ENCODE measurements around the gene NAGA.

GRCh38 chr22:42068291-42068690, 2.3 kb downstream of the NAGA start:
- TF ChIP-seq, protein P1, sequence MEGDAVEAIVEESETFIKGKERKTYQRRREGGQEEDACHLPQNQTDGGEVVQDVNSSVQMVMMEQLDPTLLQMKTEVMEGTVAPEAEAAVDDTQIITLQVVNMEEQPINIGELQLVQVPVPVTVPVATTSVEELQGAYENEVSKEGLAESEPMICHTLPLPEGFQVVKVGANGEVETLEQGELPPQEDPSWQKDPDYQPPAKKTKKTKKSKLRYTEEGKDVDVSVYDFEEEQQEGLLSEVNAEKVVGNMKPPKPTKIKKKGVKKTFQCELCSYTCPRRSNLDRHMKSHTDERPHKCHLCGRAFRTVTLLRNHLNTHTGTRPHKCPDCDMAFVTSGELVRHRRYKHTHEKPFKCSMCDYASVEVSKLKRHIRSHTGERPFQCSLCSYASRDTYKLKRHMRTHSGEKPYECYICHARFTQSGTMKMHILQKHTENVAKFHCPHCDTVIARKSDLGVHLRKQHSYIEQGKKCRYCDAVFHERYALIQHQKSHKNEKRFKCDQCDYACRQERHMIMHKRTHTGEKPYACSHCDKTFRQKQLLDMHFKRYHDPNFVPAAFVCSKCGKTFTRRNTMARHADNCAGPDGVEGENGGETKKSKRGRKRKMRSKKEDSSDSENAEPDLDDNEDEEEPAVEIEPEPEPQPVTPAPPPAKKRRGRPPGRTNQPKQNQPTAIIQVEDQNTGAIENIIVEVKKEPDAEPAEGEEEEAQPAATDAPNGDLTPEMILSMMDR (IDR thresholded peaks at IDR 0.05): no peak
- TF ChIP-seq EP300 (IDR thresholded peaks at IDR 0.05) (no peak), POLR2A (IDR thresholded peaks at IDR 0.05) (no peak)
